Measurements from ENCODE around the gene AKIRIN1.
"Not testable (repeated sequence)": the region's sequence is repeated elsewhere in the genome, so short reads cannot be mapped to it uniquely, and the experiment has no call there.

The AKIRIN1 gene, protein sequence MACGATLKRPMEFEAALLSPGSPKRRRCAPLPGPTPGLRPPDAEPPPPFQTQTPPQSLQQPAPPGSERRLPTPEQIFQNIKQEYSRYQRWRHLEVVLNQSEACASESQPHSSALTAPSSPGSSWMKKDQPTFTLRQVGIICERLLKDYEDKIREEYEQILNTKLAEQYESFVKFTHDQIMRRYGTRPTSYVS

DNA sequence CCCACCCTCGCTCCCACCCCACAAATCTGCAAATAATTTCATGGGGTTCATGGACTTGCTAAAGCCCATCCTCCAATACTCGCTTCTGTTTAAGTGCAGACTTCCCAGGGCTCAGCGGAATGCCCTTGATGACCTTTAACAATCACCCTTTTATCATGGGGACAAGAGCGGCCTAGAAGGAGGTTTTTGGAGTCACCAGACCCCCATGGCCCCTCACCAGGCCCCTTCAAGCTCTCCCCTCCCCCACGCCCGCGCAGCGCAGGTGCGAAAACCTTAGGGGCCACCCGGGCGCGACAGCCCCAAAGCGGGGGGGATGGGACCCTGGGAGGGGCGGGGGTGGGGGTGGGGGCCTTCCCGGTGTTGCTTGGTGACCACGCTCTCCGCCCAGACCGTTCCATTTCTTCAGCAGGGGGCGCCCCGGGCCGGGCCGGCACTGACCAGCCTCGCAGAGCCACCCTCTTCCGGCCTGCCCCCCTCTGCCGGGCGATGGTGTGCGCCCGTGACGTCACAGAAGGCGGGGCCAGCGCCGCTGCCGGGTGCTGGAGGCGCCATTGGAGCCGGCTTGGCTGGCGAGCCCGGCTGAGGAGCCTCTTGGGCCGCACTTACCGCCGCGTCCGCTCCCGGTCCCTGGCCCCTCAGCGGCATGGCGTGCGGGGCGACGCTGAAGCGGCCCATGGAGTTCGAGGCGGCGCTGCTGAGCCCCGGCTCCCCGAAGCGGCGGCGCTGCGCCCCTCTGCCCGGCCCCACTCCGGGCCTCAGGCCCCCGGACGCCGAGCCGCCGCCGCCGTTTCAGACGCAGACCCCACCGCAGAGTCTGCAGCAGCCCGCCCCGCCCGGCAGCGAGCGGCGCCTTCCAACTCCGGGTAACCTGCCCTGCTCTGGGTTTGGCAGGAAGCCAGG is at the start of gene AKIRIN1:
TSS of gene AKIRIN1 (plus strand) at position 539 of the 900 bp plus-strand sequence. CDS start at position 644, 105 bp downstream.
- DNase-seq, result peak; percentile 95

DNA sequence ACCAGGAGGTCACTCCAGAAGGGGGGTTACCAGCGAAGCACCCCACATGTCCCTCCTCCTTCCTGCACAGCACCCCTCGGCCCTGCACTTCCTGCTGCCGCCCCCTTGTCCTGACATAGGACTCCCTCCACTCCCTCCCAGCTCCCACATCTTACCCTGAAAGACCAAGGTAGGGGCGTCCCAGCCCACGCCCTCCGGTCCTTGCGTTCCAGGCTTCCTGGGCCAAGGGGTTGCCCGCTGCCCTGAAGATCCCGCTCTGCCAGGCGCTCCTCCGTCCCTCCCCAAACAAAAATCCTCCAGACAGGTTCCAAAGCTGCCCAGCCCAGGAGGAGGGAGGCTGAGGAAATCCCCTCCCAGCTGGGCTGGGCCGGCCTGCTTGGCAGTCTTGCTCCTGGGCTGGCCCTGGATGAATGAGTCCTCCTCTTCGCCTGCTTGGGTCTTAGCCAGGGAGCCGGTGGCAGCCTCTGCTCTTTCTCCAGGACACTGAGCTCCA is 49.5 kb upstream of the AKIRIN1 start, which contains the start of gene RHBDL2:
TSS of gene RHBDL2 (minus strand) at position 304 of the 493 bp plus-strand sequence. CDS start 22,618 bp downstream, outside the sequence.
- DNase-seq, result peak; percentile 52

DNA sequence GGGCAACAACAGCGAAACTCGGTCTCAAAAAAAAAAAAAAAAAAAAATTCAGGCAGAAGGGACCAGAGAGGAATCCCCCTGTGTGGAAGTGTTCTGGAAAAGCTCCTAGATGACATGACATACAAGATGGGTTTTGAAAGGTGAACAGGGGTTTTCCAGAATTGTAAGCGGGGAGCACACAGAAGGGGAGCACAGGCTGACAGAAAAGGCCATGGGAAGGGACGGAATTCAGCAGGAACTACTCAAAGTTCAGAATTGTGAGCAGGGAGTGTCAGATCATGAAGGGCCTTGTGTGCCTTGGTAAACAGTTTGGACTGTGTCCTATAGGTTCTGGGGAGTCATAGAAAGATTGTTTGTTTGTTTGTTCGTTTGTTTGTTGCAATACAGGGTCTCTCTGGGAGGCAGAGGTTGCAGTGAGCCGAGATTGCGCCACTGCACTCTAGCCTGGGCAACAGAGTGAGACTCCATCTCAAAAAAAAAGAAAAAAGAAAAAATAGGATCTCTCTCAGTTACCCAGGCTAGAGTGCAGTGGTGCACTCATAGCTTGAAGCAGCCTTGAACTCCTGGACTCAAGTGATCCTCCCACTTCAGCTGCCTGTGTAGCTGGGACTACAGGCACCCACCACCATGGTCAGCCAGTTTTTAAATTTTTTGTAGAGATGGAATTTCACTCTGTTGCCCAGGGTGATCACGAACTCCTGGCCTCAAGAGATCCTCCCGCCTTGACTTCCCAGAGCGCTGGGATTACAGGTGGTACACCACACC is 48.2 kb upstream of the AKIRIN1 start:
- no peak for DNase-seq

GRCh38 chr1:38944547-38944946 is 46.5 kb upstream of the AKIRIN1 start:
- DNase-seq, result no peak

DNA sequence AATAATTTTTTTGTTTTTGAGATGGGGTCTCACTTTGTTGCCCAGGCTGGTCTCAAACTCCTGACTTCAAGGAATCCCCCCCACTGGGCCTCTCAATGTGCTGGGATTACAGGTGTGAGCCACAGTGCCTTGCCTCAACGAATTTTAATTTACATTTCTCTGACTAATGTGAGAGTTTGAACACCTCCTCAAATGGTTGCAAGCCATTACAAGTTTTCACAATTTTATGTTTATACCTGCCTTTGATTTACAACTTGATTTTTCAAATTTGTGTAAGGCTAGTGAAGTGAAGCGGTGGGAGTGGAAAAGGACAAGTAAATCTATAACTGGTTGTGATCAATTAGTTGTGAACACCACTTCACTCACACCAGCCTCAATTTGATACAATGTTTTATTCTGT is 40.5 kb upstream of the AKIRIN1 start:
- no peak for DNase-seq

GRCh38 chr1:38953433-38953860 is 37.6 kb upstream of the AKIRIN1 start:
- peak; percentile 17 for DNase-seq

GRCh38 chr1:38958967-38959366 is 32.1 kb upstream of the AKIRIN1 start:
- peak; percentile 68 for DNase-seq

GRCh38 chr1:38962113-38962512 is 29.0 kb upstream of the AKIRIN1 start:
- peak; percentile 84 for DNase-seq

GRCh38 chr1:38962560-38962959 is 28.5 kb upstream of the AKIRIN1 start:
- peak; percentile 73 for DNase-seq

DNA sequence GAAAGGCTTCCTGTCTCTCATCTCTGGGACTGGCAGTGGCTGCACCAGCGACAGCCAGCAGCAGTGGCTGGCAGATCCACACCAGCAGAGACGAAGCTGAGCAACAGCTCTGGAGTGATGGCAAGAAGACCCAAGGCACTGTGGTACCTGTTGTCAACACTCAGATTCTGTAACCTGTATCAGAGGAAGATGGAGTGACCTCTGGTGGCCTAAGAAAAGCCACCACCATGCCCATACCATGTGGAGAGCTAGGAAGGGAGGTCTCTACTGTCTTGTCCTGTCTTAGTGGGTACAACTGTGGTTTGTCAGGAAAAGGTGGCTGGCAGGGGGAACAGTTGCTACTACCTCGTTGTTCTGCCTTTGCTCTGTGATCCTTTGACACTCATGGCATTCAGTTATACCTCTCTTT is 26.9 kb upstream of the AKIRIN1 start:
- no peak for DNase-seq

GRCh38 chr1:38973145-38973544 is 17.9 kb upstream of the AKIRIN1 start:
- not testable (repeated sequence) for DNase-seq

DNA sequence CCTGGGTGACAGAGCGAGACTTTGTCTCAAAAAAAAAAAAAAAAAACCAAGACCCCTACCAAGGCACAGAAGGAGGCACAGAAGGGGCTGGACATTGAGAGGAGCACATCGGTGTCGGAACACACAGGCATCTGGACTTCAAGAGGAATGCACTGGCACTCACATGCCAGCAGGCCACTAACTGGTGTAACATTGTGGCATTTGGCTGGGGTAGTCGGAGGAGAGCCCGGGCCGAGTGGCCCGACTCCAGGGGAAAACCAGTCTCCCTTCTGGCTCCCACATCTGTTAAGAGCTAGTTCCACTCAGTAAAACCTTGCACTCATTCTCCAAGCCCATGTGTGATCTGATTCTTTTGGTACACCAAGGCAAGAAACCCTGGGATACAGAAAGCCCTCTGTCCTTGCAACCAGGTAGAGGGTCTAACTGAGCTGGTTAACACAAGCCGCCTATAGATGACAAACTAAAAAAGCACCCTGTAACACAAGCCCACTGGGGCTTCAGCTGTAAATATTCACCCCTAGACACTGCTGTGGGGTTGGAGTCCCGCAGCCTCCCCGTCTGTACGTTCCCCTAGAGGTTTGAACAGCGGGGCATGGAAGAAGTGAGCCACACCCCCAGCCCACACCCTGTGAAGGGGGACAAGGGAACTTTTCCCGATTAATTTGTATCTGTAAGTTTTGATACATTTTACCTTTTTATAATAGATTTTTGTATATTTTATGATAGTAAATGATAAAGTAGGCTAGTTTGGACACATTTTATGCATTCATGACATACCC is 17.2 kb upstream of the AKIRIN1 start:
- DNase-seq, result no peak

DNA sequence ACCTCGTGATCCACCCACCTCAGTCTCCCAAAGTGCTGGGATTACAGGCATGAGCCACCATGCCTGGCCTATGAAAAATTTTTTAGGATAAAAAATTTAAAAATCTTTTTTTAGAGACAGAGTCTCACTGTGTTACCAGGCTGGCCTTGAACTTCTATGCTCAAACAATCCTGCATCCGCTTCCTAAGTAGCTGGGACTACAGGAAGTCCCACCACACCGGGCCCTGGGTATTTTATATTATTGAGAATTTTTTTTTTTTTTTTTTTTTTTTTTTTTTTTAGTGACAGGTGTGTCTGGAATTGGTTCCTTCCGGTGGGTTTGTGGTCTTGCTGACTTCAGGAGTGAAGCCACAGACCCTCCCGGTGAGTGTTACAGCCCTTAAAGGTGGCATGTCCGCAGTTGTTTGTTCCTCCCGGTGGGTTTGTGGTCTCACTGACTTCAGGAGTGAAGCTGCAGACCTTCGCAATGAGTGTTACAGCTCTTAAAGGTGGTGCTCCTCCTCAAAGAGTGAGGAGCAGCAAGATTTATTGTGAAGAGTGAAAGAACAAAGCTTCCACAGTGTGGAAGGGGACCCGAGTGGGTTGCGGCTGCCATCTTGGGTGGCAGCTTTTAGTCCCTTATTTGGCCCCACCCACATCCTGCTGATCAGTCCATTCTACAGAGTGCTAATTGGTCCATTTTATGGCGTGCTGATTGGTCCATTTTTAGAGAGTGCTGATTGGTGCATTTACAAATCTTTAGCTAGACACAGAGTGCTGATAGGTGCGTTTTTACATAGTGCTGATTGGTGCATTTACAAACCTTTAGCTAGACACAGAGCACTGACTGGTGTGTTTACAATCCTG is 13.5 kb upstream of the AKIRIN1 start:
- not testable (repeated sequence) for DNase-seq

DNA sequence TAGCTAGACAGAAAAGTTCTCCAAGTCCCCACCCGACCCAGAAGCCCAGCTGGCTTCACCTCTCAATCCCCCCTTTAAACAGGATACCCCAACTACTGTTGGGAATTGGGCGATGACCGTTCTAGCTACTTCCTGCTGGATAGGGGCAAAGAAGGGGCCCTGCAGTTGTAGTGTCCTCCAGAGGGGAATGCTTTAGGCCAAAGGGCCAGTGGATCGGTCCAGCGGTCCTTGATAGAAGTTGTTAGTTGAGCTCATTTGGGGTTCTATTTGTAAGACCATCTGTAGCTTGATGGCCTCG is 12.9 kb upstream of the AKIRIN1 start:
- DNase-seq, result not testable (repeated sequence)

- DNase-seq, result not testable (repeated sequence)
Observed at GRCh38 chr1:38979380-38979779, 11.7 kb upstream of the AKIRIN1 start.

DNA sequence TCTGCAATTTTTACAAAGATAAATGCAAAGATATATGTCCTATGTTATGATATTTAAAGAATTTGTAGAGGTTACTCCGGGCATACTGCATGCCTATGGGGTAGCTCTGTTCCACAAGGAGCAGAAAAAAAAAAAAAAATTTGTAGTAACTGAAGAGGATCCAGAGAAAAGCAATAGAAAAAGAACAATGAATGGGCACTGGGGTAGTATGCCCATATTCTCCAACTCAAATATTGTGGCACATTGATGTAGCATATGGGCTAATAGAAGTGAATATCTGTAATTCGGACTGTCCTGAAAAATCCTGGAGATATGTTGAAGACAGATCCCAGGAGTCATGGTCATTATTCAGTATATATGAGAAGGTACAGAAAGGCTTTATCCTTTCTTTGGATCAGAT is 1.1 kb upstream of the AKIRIN1 start:
- no peak for DNase-seq

DNA sequence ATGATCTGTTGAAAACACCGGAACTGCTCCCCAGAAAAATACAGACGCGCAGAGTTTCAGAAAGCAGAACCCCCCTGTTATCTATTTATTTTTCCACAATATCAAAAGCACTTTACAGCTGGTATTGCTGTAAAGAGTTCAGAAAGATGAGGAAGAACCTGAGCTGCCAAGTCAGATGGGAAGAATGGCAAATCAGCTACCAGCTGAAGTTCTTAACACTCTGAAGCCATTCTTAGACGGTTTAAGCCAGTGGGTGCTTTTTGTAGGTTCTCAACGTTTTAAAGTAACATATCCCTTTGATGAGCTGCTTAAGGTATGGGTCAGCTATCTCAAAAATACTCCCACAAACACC is 714 bp upstream of the AKIRIN1 start:
- peak; percentile 30 for DNase-seq

DNA sequence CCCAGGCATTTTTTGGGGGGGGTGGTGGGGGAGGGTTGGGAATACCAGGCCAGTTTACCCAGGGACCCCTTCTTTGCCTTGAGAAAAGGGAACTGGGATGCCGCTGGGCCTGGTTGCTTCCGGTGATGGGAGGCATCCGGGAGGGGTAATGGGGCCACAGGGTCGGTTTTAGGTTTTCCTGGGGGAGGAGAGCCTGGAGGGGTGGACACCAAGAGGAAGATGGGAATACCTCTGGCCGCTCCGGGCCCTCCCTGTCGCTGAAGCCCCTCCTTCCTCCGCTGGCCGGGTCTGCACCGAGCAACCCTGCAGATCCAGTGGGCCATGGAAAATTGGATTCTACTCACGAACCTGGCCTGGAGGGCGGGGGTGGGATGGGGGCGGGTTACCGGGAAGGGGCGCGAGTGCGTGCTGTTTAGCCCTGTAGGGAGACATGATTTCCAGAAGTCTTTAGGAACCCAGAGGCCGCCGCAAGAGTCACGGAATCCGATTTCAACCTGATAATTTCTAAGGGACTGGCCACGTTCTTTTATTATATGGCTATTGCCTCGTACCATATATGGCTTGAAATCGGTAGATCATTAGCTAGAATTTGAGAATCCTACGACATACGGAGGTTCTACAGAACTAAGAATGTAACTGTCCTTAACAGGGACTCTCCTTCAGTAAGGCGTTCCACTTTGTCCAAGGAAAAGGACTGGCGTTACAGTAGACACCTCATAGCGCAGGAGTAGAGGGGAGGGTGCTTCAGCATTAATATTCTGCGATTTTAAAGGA is 749 bp downstream of the AKIRIN1 start:
- peak; percentile 57 for DNase-seq

DNA sequence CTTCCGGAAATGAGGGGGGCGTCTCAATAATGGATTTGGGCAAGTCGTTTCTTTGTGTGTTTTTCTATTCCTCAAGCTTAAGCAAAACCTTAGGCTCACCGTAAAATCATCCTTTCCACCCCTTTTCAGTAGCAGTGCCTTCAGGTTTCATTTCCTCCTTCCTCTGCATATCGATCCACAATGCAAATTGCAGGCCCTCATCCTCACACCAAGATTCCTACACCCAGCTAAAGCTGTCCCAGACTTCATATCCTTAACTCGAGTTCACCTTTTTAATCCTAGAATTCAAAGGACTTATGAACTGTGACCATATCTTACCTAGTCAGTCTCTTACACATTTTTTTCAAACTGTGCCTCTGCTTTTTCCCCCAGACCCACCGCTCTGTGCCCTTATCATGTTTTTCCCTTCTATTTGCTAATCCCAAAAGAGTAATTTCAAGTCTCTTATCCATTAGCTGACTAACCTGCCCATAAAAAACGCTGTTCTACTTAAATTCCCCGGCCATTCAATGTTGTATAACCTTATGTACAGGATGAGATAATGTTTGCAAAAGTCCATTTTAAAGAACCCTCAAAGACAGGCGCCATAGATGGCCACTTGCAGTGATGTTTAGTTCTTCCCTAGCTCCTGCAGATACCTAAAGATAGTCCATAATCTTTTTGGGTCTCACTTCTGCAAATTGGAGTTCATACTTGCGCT is 1.5 kb downstream of the AKIRIN1 start:
- DNase-seq, result no peak

DNA sequence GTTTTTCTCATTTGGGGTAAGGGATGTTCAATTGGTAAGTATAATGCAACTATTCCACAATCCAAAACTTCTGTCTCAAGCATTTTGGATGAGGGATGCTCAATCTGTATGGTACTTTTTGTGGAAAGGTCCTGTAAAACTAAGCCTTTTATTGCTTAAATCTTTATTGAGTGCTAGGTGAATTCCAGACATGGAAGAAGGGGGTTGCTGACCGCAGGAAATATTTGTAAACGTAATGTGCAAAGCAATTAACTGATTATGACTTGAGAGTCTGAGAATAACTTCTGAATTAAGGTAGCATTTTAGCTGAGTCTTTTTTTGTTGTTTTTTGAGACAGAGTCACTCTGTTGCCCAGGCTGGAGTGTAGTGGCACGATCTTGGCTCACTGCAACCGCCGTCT is 3.1 kb downstream of the AKIRIN1 start:
- no peak for DNase-seq

Data from EL (cell line).